HEK293 (cell line): ENCODE data around the gene MRS2.

Experiments used
- CTCF ChIA-PET: fragments of 350-600 bp; formaldehyde crosslinking; extraction: SDS; loops from one replicate; lab custom pipeline; 2021; ENCODE audit warnings: antibody characterized with exemption; lab: Yijun Ruan, JAX
- POLR2A ChIA-PET: fragments of 300-600 bp; formaldehyde crosslinking; extraction: SDS; loops from one replicate; lab custom pipeline; 2020; ENCODE audit warnings: antibody characterized with exemption, inconsistent platforms; lab: Yijun Ruan, JAX
- H3K27ac ChIP-seq: fragments of 200-500 bp; sonication (Bioruptor generic); 2 replicates; pipeline ENCODE4 v1.5.1; 2014; ENCODE audit warnings: low read depth, low read length, control low read depth, inconsistent platforms; ENCODE audit errors: extremely low read depth
- H3K36me3 ChIP-seq, 2 experiments: fragments of 200-500 bp in 1 of 2; sonication (Bioruptor generic) in 1 of 2; 1 replicate in 1 of 2; 2 replicates in 1 of 2; pipeline ENCODE4 v1.5.1; 2014 to 2017; ENCODE audit warnings: inconsistent platforms in 2 of 2, low read length in 2 of 2; ENCODE audit not compliant: control insufficient read depth in 2 of 2, insufficient read depth in 1 of 2
- H3K4me1 ChIP-seq: fragments of 200-500 bp; sonication (Bioruptor generic); 2 replicates; pipeline ENCODE4 v1.5.1; 2014; ENCODE audit warnings: mild to moderate bottlenecking, low read length, inconsistent platforms; ENCODE audit not compliant: control insufficient read depth, insufficient read depth
- H3K4me3 ChIP-seq: 2 replicates; pipeline ENCODE4 v1.5.1; 2011; ENCODE audit warnings: low read depth, mild to moderate bottlenecking, control low read depth, low read length, moderate library complexity
- H3K9me3 ChIP-seq: fragments of 200-500 bp; sonication (Bioruptor generic); 2 replicates; pipeline ENCODE4 v1.5.1; 2014; ENCODE audit warnings: low read depth, low read length, inconsistent platforms; ENCODE audit not compliant: control insufficient read depth, insufficient read depth
- AEBP2 ChIP-seq: fragments of 450-650 bp; formaldehyde crosslinking; IDR thresholded peaks from 2 replicates; pipeline ENCODE4 v1.5.1; 2016; ENCODE audit warnings: missing biosample characterization, missing genetic modification characterization, borderline replicate concordance
- GLI2 ChIP-seq: fragments of 450-650 bp; formaldehyde crosslinking; IDR thresholded peaks from 2 replicates; pipeline ENCODE4; 2017; ENCODE audit warnings: missing biosample characterization, missing genetic modification characterization, low read depth, borderline replicate concordance
- GLIS2 ChIP-seq: fragments of 450-650 bp; formaldehyde crosslinking; IDR thresholded peaks from 2 replicates; pipeline ENCODE4 v1.5.1; 2016; ENCODE audit warnings: missing biosample characterization, missing genetic modification characterization
- KLF1 ChIP-seq: fragments of 450-650 bp; formaldehyde crosslinking; IDR thresholded peaks from 2 replicates; pipeline ENCODE4 v1.5.1; 2016; ENCODE audit warnings: missing biosample characterization, missing genetic modification characterization
- KLF16 ChIP-seq: fragments of 450-650 bp; formaldehyde crosslinking; IDR thresholded peaks from 2 replicates; pipeline ENCODE4 v1.5.1; 2017; ENCODE audit warnings: missing biosample characterization, missing genetic modification characterization
- KLF17 ChIP-seq: fragments of 450-650 bp; formaldehyde crosslinking; IDR thresholded peaks from 2 replicates; pipeline ENCODE4 v1.5.1; 2016; ENCODE audit warnings: missing biosample characterization, missing genetic modification characterization
- TCF7L2 ChIP-seq: IDR thresholded peaks from 2 replicates; pipeline ENCODE4 v1.6.1; 2011; ENCODE audit warnings: low read depth, mild to moderate bottlenecking, inconsistent platforms, low read length, moderate library complexity, borderline replicate concordance
- WT1 ChIP-seq: fragments of 450-650 bp; formaldehyde crosslinking; IDR thresholded peaks from 2 replicates; pipeline ENCODE4 v1.5.1; 2016; ENCODE audit warnings: missing biosample characterization, missing genetic modification characterization
- ZFP3 ChIP-seq: fragments of 450-650 bp; formaldehyde crosslinking; IDR thresholded peaks from 2 replicates; pipeline ENCODE4 v1.5.1; 2016; ENCODE audit warnings: low read depth, missing biosample characterization, missing genetic modification characterization
- ZNF132 ChIP-seq: fragments of 450-650 bp; formaldehyde crosslinking; IDR thresholded peaks from 2 replicates; pipeline ENCODE4 v1.5.1; 2017; ENCODE audit warnings: missing biosample characterization, missing genetic modification characterization, borderline replicate concordance
- ZNF169 ChIP-seq: fragments of 450-650 bp; formaldehyde crosslinking; IDR thresholded peaks from 2 replicates; pipeline ENCODE4 v1.5.1; 2016; ENCODE audit warnings: missing biosample characterization, missing genetic modification characterization
- ZNF660 ChIP-seq: fragments of 450-650 bp; IDR thresholded peaks from 2 replicates; pipeline ENCODE4 v1.5.1; 2018; ENCODE audit warnings: missing biosample characterization, mild to moderate bottlenecking, missing genetic modification characterization
- ZNF843 ChIP-seq: fragments of 450-650 bp; formaldehyde crosslinking; IDR thresholded peaks from 2 replicates; pipeline ENCODE4 v1.5.1; 2016; ENCODE audit warnings: missing biosample characterization, missing genetic modification characterization
- ZSCAN23 ChIP-seq: fragments of 450-650 bp; formaldehyde crosslinking; IDR thresholded peaks from 2 replicates; pipeline ENCODE4 v1.5.1; 2016; ENCODE audit warnings: missing biosample characterization, missing genetic modification characterization
- TF ChIP-seq, protein P1 (sequence below): fragments of 450-650 bp; formaldehyde crosslinking; IDR thresholded peaks from 2 replicates; pipeline ENCODE4 v1.5.1; 2016; ENCODE audit warnings: missing biosample characterization, missing genetic modification characterization
- TF ChIP-seq, protein P2 (sequence below): fragments of 450-650 bp; formaldehyde crosslinking; IDR thresholded peaks from 2 replicates; pipeline ENCODE4 v1.5.1; 2017; ENCODE audit warnings: missing biosample characterization, missing genetic modification characterization
- TF ChIP-seq, protein P3 (sequence below): fragments of 450-650 bp; formaldehyde crosslinking; conservative IDR thresholded peaks from 2 replicates; pipeline ENCODE4 v1.5.1; 2016; ENCODE audit warnings: low read depth, missing biosample characterization, missing genetic modification characterization

The MRS2 gene

DNA sequence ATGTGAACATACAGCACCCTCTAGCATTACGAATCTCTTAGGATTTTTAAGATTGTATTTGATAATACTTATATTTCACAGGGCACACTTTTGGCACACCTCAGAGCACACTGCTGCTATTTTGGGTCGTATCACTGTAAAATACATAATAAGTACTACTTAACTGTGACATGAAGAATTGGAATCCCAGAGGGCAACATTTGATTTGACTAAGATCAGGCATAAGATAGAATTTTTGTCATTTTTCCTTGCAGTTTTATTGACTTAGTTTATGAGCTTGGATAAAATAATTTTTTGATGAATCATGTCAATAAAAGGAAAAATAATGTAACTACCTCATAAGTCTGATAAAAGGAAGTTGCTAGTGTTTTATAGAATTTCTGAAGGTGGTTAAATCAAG, 22.4 kb downstream of the MRS2 start (continued):
- TF ChIP-seq, protein P1, sequence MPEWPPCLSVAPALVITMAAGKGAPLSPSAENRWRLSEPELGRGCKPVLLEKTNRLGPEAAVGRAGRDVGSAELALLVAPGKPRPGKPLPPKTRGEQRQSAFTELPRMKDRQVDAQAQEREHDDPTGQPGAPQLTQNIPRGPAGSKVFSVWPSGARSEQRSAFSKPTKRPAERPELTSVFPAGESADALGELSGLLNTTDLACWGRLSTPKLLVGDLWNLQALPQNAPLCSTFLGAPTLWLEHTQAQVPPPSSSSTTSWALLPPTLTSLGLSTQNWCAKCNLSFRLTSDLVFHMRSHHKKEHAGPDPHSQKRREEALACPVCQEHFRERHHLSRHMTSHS, result no peak
- TF ChIP-seq KLF17 (no peak), ZFP3 (no peak)

- no peak overlapping the region for H3K4me3 ChIP-seq
- POLR2A ChIA-PET, result no interaction called here
- no peaks in the 10 kb centered on the region for H3K4me1 ChIP-seq
- no peaks in the 10 kb centered on the region for H3K9me3 ChIP-seq
- peak; percentile 48 for TF ChIP-seq WT1 (tag by site-specific recombination)
- no peak for TF ChIP-seq TCF7L2
- no peak for TF ChIP-seq GLIS2 (tag by site-specific recombination)
- no peak for TF ChIP-seq ZNF169
- no peak for TF ChIP-seq GLI2
- TF ChIP-seq, protein P2, sequence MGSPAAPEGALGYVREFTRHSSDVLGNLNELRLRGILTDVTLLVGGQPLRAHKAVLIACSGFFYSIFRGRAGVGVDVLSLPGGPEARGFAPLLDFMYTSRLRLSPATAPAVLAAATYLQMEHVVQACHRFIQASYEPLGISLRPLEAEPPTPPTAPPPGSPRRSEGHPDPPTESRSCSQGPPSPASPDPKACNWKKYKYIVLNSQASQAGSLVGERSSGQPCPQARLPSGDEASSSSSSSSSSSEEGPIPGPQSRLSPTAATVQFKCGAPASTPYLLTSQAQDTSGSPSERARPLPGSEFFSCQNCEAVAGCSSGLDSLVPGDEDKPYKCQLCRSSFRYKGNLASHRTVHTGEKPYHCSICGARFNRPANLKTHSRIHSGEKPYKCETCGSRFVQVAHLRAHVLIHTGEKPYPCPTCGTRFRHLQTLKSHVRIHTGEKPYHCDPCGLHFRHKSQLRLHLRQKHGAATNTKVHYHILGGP, result peak; percentile 47; the same call in 1 of the 2 replicates
- TF ChIP-seq ZNF843, result no peak
- no peak for TF ChIP-seq ZNF660 (tag by site-specific recombination)
- no peak for TF ChIP-seq ZSCAN23 (tag by site-specific recombination)
- CTCF ChIA-PET, result no interaction called here
- no peak overlapping the region for H3K27ac ChIP-seq
- H3K36me3 ChIP-seq, result peaks cover 24 to 54% of the 10 kb centered on the region in 2 experiments
Measured at GRCh38 chr6:24426729-24427446, 24.2 kb downstream of the MRS2 start.

GRCh38 chr6:24428615-24429014, 25.9 kb downstream of the MRS2 start:
- Histone ChIP-seq H3K36me3 (peaks cover 16 to 37% of the 10 kb centered on the region in 2 experiments), H3K9me3 (no peaks in the 10 kb centered on the region), H3K4me3 (no peak overlapping the region), H3K4me1 (no peaks in the 10 kb centered on the region), H3K27ac (no peak overlapping the region)
- ChIA-PET POLR2A (no interaction called here), CTCF (interaction anchor here (1.2 to 5.4 kb wide), 4 partner anchors 71 to 152 kb away, joined by 3 to 55 read pairs (median 13); no protein-coding TSS in a partner anchor)
- TF ChIP-seq AEBP2 (tag by site-specific recombination), result no peak
- no peak for TF ChIP-seq ZNF132 (tag by site-specific recombination)
- TF ChIP-seq, protein P3, sequence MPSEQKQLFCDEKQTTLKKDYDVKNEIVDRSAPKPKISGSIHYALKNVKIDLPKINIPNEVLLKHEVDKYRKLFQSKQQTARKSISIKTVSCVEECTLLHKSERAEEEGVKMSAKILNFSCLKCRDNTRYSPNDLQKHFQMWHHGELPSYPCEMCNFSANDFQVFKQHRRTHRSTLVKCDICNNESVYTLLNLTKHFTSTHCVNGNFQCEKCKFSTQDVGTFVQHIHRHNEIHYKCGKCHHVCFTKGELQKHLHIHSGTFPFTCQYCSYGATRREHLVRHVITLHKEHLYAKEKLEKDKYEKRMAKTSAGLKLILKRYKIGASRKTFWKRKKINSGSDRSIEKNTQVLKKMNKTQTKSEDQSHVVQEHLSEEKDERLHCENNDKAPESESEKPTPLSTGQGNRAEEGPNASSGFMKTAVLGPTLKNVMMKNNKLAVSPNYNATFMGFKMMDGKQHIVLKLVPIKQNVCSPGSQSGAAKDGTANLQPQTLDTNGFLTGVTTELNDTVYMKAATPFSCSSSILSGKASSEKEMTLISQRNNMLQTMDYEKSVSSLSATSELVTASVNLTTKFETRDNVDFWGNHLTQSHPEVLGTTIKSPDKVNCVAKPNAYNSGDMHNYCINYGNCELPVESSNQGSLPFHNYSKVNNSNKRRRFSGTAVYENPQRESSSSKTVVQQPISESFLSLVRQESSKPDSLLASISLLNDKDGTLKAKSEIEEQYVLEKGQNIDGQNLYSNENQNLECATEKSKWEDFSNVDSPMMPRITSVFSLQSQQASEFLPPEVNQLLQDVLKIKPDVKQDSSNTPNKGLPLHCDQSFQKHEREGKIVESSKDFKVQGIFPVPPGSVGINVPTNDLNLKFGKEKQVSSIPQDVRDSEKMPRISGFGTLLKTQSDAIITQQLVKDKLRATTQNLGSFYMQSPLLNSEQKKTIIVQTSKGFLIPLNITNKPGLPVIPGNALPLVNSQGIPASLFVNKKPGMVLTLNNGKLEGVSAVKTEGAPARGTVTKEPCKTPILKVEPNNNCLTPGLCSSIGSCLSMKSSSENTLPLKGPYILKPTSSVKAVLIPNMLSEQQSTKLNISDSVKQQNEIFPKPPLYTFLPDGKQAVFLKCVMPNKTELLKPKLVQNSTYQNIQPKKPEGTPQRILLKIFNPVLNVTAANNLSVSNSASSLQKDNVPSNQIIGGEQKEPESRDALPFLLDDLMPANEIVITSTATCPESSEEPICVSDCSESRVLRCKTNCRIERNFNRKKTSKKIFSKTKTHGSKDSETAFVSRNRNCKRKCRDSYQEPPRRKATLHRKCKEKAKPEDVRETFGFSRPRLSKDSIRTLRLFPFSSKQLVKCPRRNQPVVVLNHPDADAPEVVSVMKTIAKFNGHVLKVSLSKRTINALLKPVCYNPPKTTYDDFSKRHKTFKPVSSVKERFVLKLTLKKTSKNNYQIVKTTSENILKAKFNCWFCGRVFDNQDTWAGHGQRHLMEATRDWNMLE (tag by site-specific recombination), result no peak
- TF ChIP-seq KLF16, result no peak
- TF ChIP-seq KLF1 (tag by site-specific recombination), result no peak
